Upper lobe of left lung (tissue), 6 donors: ENCODE results near the gene SNRPA. TPM values are rescaled to one million over a fixed set of nuclear protein-coding genes. Genes with fewer than 3 reads are reported as not detected.
A peak's percentile ranks its signal among the peaks of the same experiment; 100 is the strongest.

Source experiments
- ATAC-seq, 2 donors: fragments of 200-7000 bp; cut with Tn5 transposase; one replicate each; pipeline ENCODE4 v1.9.1; 2022; ENCODE audit warnings: mild to moderate bottlenecking in 2 of 2, moderate library complexity in 2 of 2; ENCODE audit not compliant: low FRiP score in 2 of 2
- DNase-seq, 2 donors: peaks; one replicate each; pipeline ENCODE4 v3.0.0-alpha.2; 2019 to 2020
- H3K27ac ChIP-seq, 4 donors: fragments of 200-600 bp; sonication (generic); one replicate each; pipeline ENCODE4 v1.5.1; 2016 to 2019
- H3K27me3 ChIP-seq, 4 donors: fragments of 200-600 bp; sonication (generic); one replicate each; pipeline ENCODE4 v1.5.1; 2017 to 2019
- H3K36me3 ChIP-seq, 4 donors: fragments of 200-600 bp; sonication (generic); one replicate each; pipeline ENCODE4 v1.5.1; 2016 to 2019
- H3K4me1 ChIP-seq, 4 donors: fragments of 200-600 bp; sonication (generic); one replicate each; pipeline ENCODE4 v1.5.1; 2018 to 2019
- H3K4me3 ChIP-seq, 4 donors: fragments of 200-600 bp; sonication (generic); one replicate each; pipeline ENCODE4 v1.5.1; 2017 to 2019; ENCODE audit warnings: mild to moderate bottlenecking in 2 of 4, moderate library complexity in 1 of 4
- H3K9me3 ChIP-seq, 4 donors: fragments of 200-600 bp; sonication (generic); one replicate each; pipeline ENCODE4 v1.5.1; 2018 to 2019
- CTCF ChIP-seq, 6 experiments: fragments of 450-650 bp in 4 of 6; fragments of 200-600 bp in 2 of 6; sonication (generic) in 2 of 6; IDR thresholded peaks; one replicate each; pipeline ENCODE4 v1.5.1; 2016 to 2019; ENCODE audit warnings: antibody characterized with exemption in 6 of 6
- EP300 ChIP-seq, 4 donors: sonication (generic); formaldehyde crosslinking; IDR thresholded peaks; one replicate each; pipeline ENCODE4 v1.5.1; 2017; ENCODE audit warnings: antibody characterized with exemption in 4 of 4, control low read depth in 2 of 4
- POLR2A ChIP-seq, 4 donors: fragments of 450-650 bp; IDR thresholded peaks; one replicate each; pipeline ENCODE4 v1.5.1; 2016 to 2017; ENCODE audit warnings: antibody characterized with exemption in 4 of 4, mild to moderate bottlenecking in 2 of 4
- POLR2AphosphoS5 ChIP-seq, 2 donors: sonication (generic); formaldehyde crosslinking; IDR thresholded peaks; one replicate each; pipeline ENCODE4 v1.5.1; 2017; ENCODE audit warnings: antibody characterized with exemption in 2 of 2
- WGBS, 2 donors: methylation state at CpG; one replicate each; pipeline ENCODE4 v1.1.5; 2017 to 2018; 5-methylcytosine and 5-hydroxymethylcytosine counted together
- total RNA-seq, 6 donors: library from RNA; depleted of rRNA in 4 of 6; stranded (reverse); fragments of >200 nt in 4 of 6; gene quantifications; one replicate each; pipeline versions ENCODE4 v1.1.0 to v1.2.1, GENCODE V29; 2016 to 2021
- donor health status: DM: no; HTN: no; CAD: no; lungs with moderate emphysema.
- donor health status: DM: no; HTN: yes; CAD: no; lungs with severe emphysema.

The SNRPA gene
- total RNA-seq = 10 to 100 TPM; 32.4 to 90.1 (median 55.3) TPM

- ATAC-seq (peak; percentile 93 to 95), DNase-seq (peak; percentile 97)
- TF ChIP-seq POLR2AphosphoS5 (IDR thresholded peaks at IDR 0.05) (peak; percentile 71 to 90), EP300 (IDR thresholded peaks at IDR 0.05) (peak in 1 of 4 donors; percentile 38), POLR2A (IDR thresholded peaks at IDR 0.05) (peak in 3 of 4 donors; percentile 65 to 89 (median 69)), CTCF (IDR thresholded peaks at IDR 0.05) (peak in 1 of 6 experiments; percentile 9)
- no peaks in the 10 kb centered on the region for H3K9me3 ChIP-seq
- peaks cover 52 to 69% (median 59%) of the 10 kb centered on the region in 4 donors for H3K4me1 ChIP-seq
- H3K27me3 ChIP-seq = no peaks in the 10 kb centered on the region
- H3K36me3 ChIP-seq = peaks cover 0 to 9% (median 0%) of the 10 kb centered on the region in 4 donors
- H3K4me3 ChIP-seq = peak within 1 kb of the TSS; percentile 60 to 84 (median 74)
- peak within 1 kb of the TSS; percentile 90 to 96 (median 93) for H3K27ac ChIP-seq
- 1 to 3% methylated on average over 14 to 46 of the region's 46 CpGs for WGBS, 2 donors
Measured at GRCh38 chr19:40750874-40751537, at the start of gene SNRPA. Gene SNRPA (plus strand): TSS chr19:40751203. CDS start chr19:40751409, 206 bp downstream.

GRCh38 chr19:40701758-40702157 lies 49.2 kb upstream of the SNRPA start:
- DNase-seq (no peak), ATAC-seq (no peak)
- Histone ChIP-seq H3K4me3 (no peak overlapping the region), H3K4me1 (no peaks in the 10 kb centered on the region), H3K9me3 (no peaks in the 10 kb centered on the region), H3K36me3 (peaks cover 18 to 87% (median 64%) of the 10 kb centered on the region in 4 donors), H3K27ac (no peak overlapping the region), H3K27me3 (no peaks in the 10 kb centered on the region)
- 90 to 95% methylated on average over 6 of the region's 6 CpGs for WGBS, 2 donors
- TF ChIP-seq POLR2A (IDR thresholded peaks at IDR 0.05) (no peak), EP300 (IDR thresholded peaks at IDR 0.05) (no peak), CTCF (IDR thresholded peaks at IDR 0.05) (no peak), POLR2AphosphoS5 (IDR thresholded peaks at IDR 0.05) (no peak)

- Histone ChIP-seq H3K36me3 (peaks cover 18 to 82% (median 65%) of the 10 kb centered on the region in 4 donors), H3K27me3 (no peaks in the 10 kb centered on the region), H3K27ac (no peak overlapping the region), H3K4me1 (no peaks in the 10 kb centered on the region), H3K4me3 (no peak overlapping the region), H3K9me3 (no peaks in the 10 kb centered on the region)
- 77 to 85% methylated on average over 18 of the region's 18 CpGs for WGBS, 2 donors
- no peak for DNase-seq
- TF ChIP-seq POLR2A (IDR thresholded peaks at IDR 0.05) (no peak), POLR2AphosphoS5 (IDR thresholded peaks at IDR 0.05) (no peak), EP300 (IDR thresholded peaks at IDR 0.05) (no peak), CTCF (IDR thresholded peaks at IDR 0.05) (no peak)
- no peak for ATAC-seq
Measured at GRCh38 chr19:40702337-40703012, 48.5 kb upstream of the SNRPA start.

- 91 to 99% methylated on average over 18 to 24 of the region's 24 CpGs for WGBS, 2 donors
- Histone ChIP-seq H3K27ac (no peak overlapping the region), H3K36me3 (peaks cover 18 to 87% (median 70%) of the 10 kb centered on the region in 4 donors)
Measured at GRCh38 chr19:40703029-40703755, 47.8 kb upstream of the SNRPA start.

More at GRCh38 chr19:40703029-40703755, 47.8 kb upstream of the SNRPA start:
- no peaks in the 10 kb centered on the region for H3K9me3 ChIP-seq
- H3K4me1 ChIP-seq = no peaks in the 10 kb centered on the region
- H3K4me3 ChIP-seq = no peak overlapping the region
- no peaks in the 10 kb centered on the region for H3K27me3 ChIP-seq
- TF ChIP-seq POLR2A (IDR thresholded peaks at IDR 0.05) (no peak), POLR2AphosphoS5 (IDR thresholded peaks at IDR 0.05) (no peak), EP300 (IDR thresholded peaks at IDR 0.05) (no peak), CTCF (IDR thresholded peaks at IDR 0.05) (no peak)
- ATAC-seq (no peak), DNase-seq (peak in 1 of 2 donors; percentile 55)
